GM20000 (cell line): ENCODE results near the gene KLF5.

Experiments used
- DNase-seq: peaks from one replicate; pipeline ENCODE4 v3.0.0; 2012; ENCODE audit warnings: low spot score
- CTCF ChIP-seq: IDR thresholded peaks from 2 replicates; pipeline ENCODE4 v1.5.1; 2012; ENCODE audit warnings: mild to moderate bottlenecking, control low read depth; ENCODE audit errors: extremely low read depth, missing control alignments

The KLF5 gene

DNA sequence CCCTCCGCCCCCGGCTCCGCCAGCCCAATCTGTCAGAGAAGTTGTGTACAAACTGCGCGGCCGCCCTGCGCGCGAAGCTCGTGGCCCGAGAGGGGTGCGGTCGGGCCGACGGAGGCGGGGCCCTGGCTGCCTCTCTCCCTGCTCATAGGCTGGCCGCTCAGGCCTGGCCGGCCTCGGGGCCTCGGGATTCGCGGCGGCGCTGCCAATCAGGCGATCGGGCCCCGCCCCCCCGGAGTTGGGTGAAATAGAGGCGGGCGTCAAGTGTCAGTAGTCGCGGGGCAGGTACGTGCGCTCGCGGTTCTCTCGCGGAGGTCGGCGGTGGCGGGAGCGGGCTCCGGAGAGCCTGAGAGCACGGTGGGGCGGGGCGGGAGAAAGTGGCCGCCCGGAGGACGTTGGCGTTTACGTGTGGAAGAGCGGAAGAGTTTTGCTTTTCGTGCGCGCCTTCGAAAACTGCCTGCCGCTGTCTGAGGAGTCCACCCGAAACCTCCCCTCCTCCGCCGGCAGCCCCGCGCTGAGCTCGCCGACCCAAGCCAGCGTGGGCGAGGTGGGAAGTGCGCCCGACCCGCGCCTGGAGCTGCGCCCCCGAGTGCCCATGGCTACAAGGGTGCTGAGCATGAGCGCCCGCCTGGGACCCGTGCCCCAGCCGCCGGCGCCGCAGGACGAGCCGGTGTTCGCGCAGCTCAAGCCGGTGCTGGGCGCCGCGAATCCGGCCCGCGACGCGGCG lies at the start of gene KLF5:
TSS of gene KLF5 (plus strand) at position 270 of the 724 bp plus-strand sequence. CDS start at position 593, 323 bp downstream.
- no peak for TF ChIP-seq CTCF
- peak; percentile 99 for DNase-seq

DNA sequence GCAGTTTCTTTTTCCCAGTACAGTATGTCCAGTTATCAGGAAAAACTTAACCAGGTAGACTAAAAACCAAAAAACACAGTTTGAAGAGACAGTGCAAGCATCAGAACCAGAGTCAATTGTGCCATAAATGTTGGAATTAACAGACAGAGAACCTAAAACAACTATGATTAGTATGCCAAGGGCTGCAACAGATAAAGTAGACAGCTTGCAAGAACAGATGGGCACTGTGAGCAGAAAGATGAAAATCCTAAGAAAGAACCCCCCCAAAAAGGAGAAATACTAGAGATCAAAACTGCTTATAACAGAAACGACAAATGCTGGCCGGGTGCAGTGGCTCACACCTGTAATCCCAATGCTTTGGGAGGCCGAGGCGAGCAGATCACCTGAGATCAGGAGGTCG lies 47.1 kb upstream of the KLF5 start:
- TF ChIP-seq CTCF = no peak
- DNase-seq = no peak

DNA sequence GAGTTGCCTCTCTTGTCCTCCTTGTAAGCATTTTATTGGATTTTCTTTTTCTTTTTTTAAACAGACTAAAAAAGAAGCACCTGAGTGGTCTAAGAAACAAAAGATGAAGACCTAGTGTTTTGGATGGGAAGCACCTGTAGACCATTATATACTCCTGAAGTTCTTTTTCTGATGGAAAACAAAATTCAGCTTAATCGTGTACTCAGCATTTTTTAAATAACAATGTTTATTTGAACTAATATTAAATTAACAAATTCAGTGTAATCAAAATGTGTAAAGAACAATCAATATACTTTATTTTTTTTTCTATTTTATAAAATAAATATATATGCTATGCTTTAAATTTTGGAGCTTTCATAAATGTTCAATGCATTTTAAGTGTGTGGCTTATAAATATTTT lies 43.0 kb upstream of the KLF5 start:
- no peak for TF ChIP-seq CTCF
- no peak for DNase-seq

GRCh38 chr13:73018336-73018735 lies 40.5 kb upstream of the KLF5 start:
- TF ChIP-seq CTCF = no peak
- DNase-seq = no peak

- DNase-seq = peak; percentile 8
- no peak for TF ChIP-seq CTCF
These were observed 33.4 kb upstream of the KLF5 start for GRCh38 chr13:73025217-73026012.

- DNase-seq = no peak
- no peak for TF ChIP-seq CTCF
These were observed 23.9 kb upstream of the KLF5 start for GRCh38 chr13:73034901-73035300.

DNA sequence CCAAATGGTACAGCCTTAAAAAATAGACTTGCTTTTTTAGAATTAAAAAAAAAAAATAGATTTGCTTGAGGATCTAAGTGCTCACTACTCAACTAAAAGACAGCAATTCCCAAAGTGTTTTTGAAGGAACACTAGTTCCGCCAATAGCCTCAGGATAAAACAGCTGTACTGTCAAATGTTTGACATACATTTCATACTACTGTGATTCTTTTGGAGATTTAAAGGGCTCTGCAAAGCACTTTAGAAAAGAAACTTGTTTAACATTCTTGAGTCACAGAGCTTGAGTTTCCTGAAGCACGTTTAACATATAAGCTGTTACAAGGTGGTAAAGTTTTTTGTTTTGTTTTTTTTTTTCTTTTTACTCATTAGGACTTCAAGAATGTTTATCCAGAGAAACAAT lies 23.1 kb upstream of the KLF5 start:
- TF ChIP-seq CTCF = no peak
- no peak for DNase-seq
